Upper lobe of right lung (tissue), 1 donor: ENCODE data around the gene ARHGAP15. TPM values are rescaled to one million over a fixed set of nuclear protein-coding genes. Genes with fewer than 3 reads are reported as not detected.

Source experiments
- ATAC-seq: fragments of 200-7000 bp; cut with Tn5 transposase; one replicate; pipeline ENCODE4 v1.9.1; 2020; ENCODE audit warnings: mild to moderate bottlenecking, moderate library complexity
- DNase-seq: peaks from one replicate; pipeline ENCODE4 v3.0.0-alpha.2; 2020
- H3K27ac ChIP-seq: fragments of 200-600 bp; one replicate; pipeline ENCODE4 v1.8.0; 2022
- H3K27me3 ChIP-seq: fragments of 200-600 bp; one replicate; pipeline ENCODE4 v1.8.0; 2022; ENCODE audit warnings: mild to moderate bottlenecking
- H3K36me3 ChIP-seq: fragments of 200-600 bp; one replicate; pipeline ENCODE4 v1.8.0; 2022
- H3K4me1 ChIP-seq: fragments of 200-600 bp; one replicate; pipeline ENCODE4 v1.8.0; 2022
- H3K4me3 ChIP-seq: fragments of 200-600 bp; one replicate; pipeline ENCODE4 v1.8.0; 2022; ENCODE audit warnings: mild to moderate bottlenecking
- H3K9me3 ChIP-seq: fragments of 200-600 bp; one replicate; pipeline ENCODE4 v1.8.0; 2022
- CTCF ChIP-seq: fragments of 200-600 bp; IDR thresholded peaks from one replicate; pipeline ENCODE4 v1.8.0; 2022; ENCODE audit warnings: antibody characterized with exemption
- intact Hi-C: fragments of 100-400 bp; cut with DNase I; formaldehyde crosslinking; loops from one replicate; pipeline ENCODE4 v1.11.0; 2022
- total RNA-seq: library from RNA; stranded (reverse); fragmentation: NEBNext Ultra II Directional; extraction: Animal tissue kit (Norgen Biotek cat#: 25700); gene quantifications from one replicate; pipeline ENCODE4 v1.2.1, GENCODE V29; 2021
- donor health status: DM: no; HTN: yes; CAD: no; lungs with severe emphysema.

Gene ARHGAP15
- total RNA-seq, 1 donor from 2014 or later: 19.2 TPM

GRCh38 chr2:143684551-143685320, 555.5 kb downstream of the ARHGAP15 start:
- H3K4me1 ChIP-seq: no peaks in the 10 kb centered on the region
- H3K4me3 ChIP-seq: no peak overlapping the region
- no peaks in the 10 kb centered on the region for H3K9me3 ChIP-seq
- intact Hi-C loops: no loop called here
- ATAC-seq (no peak), DNase-seq (no peak)
- no peaks in the 10 kb centered on the region for H3K36me3 ChIP-seq
- no peak overlapping the region for H3K27ac ChIP-seq
- no peak for TF ChIP-seq CTCF
- no peaks in the 10 kb centered on the region for H3K27me3 ChIP-seq

GRCh38 chr2:143685421-143686078, 556.3 kb downstream of the ARHGAP15 start:
- no peaks in the 10 kb centered on the region for H3K36me3 ChIP-seq
- intact Hi-C loops: no loop called here
- TF ChIP-seq CTCF: no peak
- H3K4me3 ChIP-seq: no peak overlapping the region
- no peaks in the 10 kb centered on the region for H3K27me3 ChIP-seq
- ATAC-seq: no peak
- H3K4me1 ChIP-seq: no peaks in the 10 kb centered on the region
- no peaks in the 10 kb centered on the region for H3K9me3 ChIP-seq
- H3K27ac ChIP-seq: no peak overlapping the region
- DNase-seq: no peak

- no peaks in the 10 kb centered on the region for H3K36me3 ChIP-seq
- no peaks in the 10 kb centered on the region for H3K27me3 ChIP-seq
- ATAC-seq: peak; percentile 64
- intact Hi-C loops: no loop called here
- H3K27ac ChIP-seq: no peak overlapping the region
- DNase-seq: no peak
- TF ChIP-seq CTCF: peak; percentile 61
- no peaks in the 10 kb centered on the region for H3K4me1 ChIP-seq
- H3K9me3 ChIP-seq: no peaks in the 10 kb centered on the region
- H3K4me3 ChIP-seq: no peak overlapping the region
Measured at GRCh38 chr2:143686585-143687164, 557.5 kb downstream of the ARHGAP15 start.

GRCh38 chr2:143688248-143688647, 559.0 kb downstream of the ARHGAP15 start:
- ATAC-seq: no peak
- H3K4me1 ChIP-seq: no peaks in the 10 kb centered on the region
- H3K9me3 ChIP-seq: no peaks in the 10 kb centered on the region
- H3K27ac ChIP-seq: no peak overlapping the region
- H3K36me3 ChIP-seq: no peaks in the 10 kb centered on the region
- H3K4me3 ChIP-seq: no peak overlapping the region
- intact Hi-C loops: no loop called here
- no peaks in the 10 kb centered on the region for H3K27me3 ChIP-seq
- no peak for TF ChIP-seq CTCF
- DNase-seq: no peak

DNA sequence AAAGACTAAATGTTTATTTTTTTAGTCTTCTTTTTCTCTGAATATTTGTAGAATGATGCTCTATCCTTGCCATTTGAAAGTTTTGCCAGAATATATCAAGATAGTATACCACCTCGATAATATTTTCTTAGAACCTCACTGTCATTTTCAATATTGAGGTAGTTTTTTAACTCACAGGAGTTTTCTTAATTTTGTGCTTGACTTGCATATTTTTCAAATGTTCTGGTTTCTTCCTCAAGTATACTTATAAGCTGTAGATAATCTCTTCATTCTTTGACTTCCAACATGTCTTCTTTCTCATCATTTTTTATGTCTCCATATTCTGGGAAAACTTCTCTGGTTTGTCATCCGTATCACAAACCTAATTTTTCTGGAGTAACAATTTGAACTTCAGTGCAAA, 559.6 kb downstream of the ARHGAP15 start:
- H3K4me3 ChIP-seq: no peak overlapping the region
- TF ChIP-seq CTCF: no peak
- ATAC-seq (no peak), DNase-seq (no peak)
- H3K9me3 ChIP-seq: no peaks in the 10 kb centered on the region
- no peaks in the 10 kb centered on the region for H3K36me3 ChIP-seq
- H3K27me3 ChIP-seq: no peaks in the 10 kb centered on the region
- intact Hi-C loops: no loop called here
- H3K27ac ChIP-seq: no peak overlapping the region
- no peaks in the 10 kb centered on the region for H3K4me1 ChIP-seq
